Epithelial cell of esophagus (primary cell): ENCODE results near the gene C16orf95.

Experiments used
- DNase-seq: peaks from one replicate; pipeline ENCODE4 v3.0.0; 2010; ENCODE audit warnings: low read depth
- H3K4me3 ChIP-seq: 2 replicates; pipeline ENCODE4 v1.5.1; 2011; ENCODE audit warnings: mild to moderate bottlenecking, low read length, control low read depth
- TF ChIP-seq, protein P1 (sequence below): IDR thresholded peaks from 2 replicates; pipeline ENCODE4 v1.5.1; 2011; ENCODE audit warnings: low read depth, mild to moderate bottlenecking, low read length, control low read depth, inconsistent platforms; ENCODE audit not compliant: insufficient read depth; ENCODE audit errors: missing control alignments

Gene C16orf95

DNA sequence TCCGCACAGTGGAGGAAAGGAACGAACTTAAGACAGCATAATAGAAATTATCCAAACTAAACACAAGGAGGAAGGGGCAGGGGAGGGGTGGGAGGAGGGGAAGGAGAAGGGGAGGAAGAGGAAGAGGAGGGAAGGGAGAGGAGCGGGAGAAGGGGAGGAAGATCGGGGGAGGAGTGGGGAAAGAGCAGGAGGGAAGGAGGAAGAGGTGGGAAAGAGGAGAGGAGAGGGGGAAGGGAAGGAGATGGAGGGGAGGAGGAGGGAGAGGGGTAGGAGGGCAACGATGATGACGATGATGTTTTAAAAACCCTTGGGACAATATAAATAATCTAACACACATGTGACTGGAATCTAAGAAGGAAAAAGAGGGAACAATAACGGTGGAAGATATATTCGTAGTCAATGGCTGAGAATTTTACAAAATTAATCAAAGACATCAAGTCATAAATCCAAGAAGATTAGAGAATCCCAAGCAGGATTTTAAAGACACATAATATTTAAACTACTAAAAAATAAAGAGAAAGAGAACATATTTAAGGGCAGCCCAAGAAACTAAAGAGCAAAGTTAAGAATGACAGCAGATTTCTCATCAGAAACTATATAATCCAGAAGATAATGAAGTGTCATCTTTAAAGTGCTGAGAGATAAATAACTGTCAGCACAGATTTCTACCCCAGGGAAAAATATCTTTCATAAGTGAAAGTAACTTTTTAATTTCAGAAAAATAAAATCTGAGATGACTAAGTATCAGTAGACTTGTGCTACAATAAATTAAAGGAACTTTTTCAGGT lies 30.2 kb downstream of the C16orf95 start:
- TF ChIP-seq, protein P1, sequence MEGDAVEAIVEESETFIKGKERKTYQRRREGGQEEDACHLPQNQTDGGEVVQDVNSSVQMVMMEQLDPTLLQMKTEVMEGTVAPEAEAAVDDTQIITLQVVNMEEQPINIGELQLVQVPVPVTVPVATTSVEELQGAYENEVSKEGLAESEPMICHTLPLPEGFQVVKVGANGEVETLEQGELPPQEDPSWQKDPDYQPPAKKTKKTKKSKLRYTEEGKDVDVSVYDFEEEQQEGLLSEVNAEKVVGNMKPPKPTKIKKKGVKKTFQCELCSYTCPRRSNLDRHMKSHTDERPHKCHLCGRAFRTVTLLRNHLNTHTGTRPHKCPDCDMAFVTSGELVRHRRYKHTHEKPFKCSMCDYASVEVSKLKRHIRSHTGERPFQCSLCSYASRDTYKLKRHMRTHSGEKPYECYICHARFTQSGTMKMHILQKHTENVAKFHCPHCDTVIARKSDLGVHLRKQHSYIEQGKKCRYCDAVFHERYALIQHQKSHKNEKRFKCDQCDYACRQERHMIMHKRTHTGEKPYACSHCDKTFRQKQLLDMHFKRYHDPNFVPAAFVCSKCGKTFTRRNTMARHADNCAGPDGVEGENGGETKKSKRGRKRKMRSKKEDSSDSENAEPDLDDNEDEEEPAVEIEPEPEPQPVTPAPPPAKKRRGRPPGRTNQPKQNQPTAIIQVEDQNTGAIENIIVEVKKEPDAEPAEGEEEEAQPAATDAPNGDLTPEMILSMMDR = no peak
- H3K4me3 ChIP-seq = no peak overlapping the region
- DNase-seq = no peak

DNA sequence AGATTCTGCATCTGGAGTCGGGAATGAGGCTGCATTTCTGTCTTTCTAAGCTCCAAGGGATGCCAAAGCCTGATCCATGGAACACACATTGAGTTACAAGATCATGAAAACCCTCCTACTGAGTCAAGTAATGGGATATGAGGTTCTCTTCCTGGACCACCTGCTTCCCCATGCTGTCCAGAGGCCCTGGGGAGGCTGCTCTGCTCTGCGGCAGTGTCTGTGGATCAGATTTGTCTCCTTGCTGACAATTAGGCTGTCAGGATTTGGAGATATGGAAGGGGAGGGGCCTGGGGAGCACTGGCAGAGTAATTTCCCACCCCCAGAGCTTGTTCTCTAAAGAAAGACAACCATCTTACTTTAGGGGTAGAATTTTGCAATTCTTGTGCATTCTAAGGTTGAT lies 33.0 kb downstream of the C16orf95 start:
- DNase-seq = no peak
- no peak overlapping the region for H3K4me3 ChIP-seq
- TF ChIP-seq, protein P1 = no peak

DNA sequence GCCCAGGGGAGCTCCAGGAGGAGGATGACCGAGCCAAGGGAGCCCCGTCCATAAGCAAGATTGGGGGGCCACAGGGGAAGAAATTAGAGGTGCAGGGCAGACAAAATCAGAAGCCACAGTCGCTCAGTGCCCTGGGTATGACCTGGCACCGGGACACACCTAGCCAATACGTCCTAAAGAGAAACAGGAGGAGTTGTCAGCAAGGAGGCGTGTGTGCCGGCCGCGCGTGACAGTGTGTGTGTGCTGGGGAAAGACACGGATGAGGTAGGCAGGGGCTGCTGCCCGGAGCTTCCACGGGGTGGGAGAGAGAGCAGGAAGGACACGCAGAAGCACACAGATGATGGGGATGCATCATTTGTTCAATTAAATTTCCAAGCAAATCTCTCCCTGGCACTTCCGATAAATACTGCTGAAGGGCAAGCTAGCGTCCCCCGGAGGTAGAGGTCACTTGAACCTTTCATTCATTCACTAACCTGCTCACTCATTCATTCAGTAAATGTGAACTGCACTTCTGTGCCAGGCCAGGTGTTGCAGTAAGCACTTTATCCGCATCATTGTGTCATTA lies 38.0 kb downstream of the C16orf95 start:
- TF ChIP-seq, protein P1 = no peak
- DNase-seq = no peak
- no peak overlapping the region for H3K4me3 ChIP-seq

DNA sequence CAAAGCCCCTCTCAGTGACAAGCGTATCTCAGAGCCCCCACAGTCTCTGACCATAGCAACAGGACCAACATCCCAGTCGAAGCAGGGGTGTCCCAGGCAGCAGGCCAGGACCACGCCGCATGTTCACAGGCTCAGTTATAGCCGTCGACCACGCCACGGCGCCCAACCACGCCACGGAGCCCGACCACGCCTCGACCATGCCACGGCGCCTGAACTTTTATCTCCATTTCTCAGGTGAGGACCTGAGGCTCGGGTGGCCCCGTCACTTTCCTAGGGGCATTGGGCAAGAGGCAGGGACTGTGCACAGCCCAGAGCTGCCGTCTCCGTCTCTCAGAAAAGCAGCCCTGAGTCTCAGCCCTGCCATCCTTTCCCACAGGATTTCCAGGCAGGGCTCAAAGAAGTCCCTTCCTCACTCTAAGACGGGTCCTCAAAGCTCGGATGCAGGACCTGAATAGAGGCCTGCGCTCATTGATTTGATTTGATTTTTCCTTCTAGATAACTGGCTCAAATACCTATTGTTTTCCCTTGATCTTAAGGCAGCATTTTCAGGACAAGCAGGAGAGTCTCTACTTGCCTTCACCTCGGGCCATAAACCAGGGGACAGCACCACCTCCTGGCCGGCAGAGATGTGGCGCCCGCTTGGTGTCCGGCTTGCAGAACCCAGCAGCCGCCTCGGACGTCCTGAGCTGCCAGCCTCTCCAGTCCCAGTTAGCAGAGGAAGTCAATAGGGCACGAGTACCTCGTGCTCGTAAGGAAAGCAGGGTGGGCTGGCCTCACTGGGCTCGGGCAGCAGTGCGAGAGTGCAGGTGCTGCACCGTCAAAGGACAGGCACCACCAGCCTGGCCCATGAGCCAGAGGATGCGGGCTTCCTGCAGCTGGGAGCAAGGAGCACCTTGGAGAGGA lies 38.8 kb downstream of the C16orf95 start:
- H3K4me3 ChIP-seq = no peak overlapping the region
- TF ChIP-seq, protein P1 = peak; percentile 87

DNA sequence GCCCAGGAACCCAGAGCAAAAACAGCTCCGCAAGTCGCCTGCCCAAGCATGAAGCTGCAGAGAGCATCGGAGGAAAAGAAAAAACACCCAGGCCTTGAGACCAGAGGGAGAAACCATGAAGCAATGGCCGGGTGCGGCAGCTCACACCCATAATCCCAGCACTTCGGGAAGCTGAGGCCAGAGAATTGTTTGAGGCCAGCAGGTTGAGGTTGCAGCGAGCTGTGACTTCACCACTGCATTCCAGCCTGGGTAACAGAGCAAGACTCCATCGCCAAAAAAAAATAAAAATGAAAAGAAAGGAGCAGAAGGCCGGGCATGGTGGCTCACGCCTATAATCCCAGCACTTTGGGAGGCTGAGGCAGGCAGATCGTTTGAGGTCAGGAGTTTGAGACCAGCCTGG lies 40.3 kb downstream of the C16orf95 start:
- no peak overlapping the region for H3K4me3 ChIP-seq
- no peak for DNase-seq
- TF ChIP-seq, protein P1 = no peak

More for the DNA sequence above, 38.8 kb downstream of the C16orf95 start:
- DNase-seq = peak; percentile 77

DNA sequence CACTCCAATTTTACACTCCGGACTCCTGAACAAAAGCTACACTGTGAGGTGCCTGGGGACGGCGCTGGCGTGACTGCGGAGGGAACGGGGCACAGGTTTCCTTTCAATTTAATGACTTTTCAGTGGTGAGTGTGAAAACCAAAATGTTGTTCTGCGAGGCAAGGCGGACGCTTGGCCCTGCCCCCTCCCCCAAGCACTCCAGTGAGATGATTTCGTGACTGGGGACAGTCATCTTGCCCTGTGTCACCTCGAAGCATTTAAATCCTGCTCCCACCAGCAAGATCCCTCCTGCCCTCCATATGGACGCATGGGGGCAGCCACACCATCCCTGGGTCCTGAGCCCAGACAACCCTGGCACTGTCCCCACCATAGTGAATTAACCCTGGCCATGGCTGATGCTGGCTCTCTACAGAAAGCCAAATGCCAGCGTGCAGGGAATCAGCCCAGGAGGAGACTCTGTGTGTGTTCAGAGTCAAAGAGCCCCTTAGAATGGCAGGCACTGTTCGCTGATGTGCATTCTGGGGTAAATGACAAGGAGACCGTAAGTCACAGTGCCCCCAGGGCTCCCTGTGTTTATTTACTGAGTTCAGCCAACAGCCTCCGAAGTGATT lies 41.0 kb downstream of the C16orf95 start:
- TF ChIP-seq, protein P1 = no peak
- no peak for DNase-seq
- no peak overlapping the region for H3K4me3 ChIP-seq
